Measurements from ENCODE around the gene YBX3.

YBX3 gene

GRCh38 chr12:10721651-10722501 is 1.2 kb downstream of the YBX3 start:
- DNase-seq: peak; percentile 92

- DNase-seq: no peak
Observed at GRCh38 chr12:10720974-10721650, 2.0 kb downstream of the YBX3 start.

GRCh38 chr12:10719482-10719881 is 3.6 kb downstream of the YBX3 start:
- no peak for DNase-seq

GRCh38 chr12:10718279-10718821 is 4.8 kb downstream of the YBX3 start:
- DNase-seq: peak; percentile 52

DNA sequence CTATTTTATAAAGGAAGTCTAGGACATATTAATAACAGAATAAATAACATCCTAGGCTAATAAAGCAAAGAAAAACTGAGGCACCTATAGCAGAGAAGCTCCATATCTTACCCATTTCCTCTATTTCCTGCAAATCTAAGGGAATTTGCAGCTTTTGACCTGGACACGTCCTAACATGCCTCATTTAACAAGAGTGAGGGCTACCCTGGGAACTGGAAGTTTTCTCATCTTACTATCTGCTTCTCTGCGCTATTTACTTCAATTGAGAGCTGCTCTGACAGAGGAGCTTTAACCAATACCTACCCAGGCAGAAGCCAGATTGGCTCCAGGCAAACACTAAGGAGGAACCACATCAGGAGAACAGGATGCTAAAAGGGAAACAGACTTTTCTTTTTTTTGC is 5.7 kb downstream of the YBX3 start:
- no peak for DNase-seq

- DNase-seq: peak; percentile 85
Observed at GRCh38 chr12:10716704-10717315, 6.3 kb downstream of the YBX3 start.

DNA sequence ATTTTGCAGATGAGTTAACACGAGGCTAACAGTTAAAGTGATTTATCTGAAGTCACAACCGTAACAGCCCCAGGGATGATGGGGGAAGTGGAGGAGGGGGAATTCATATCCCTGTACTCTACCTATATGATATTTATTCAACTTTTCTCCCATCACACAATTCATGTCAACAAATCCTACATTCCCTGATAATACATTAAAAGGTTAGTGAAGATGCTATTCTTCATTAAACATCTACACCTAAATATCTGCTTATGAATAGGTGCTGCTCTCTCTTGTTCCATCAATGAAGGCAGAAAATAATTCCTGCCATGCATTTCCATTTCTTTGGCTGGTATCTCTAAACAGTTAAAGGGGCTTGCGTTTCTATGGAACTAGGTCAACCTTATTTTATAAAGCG is 6.8 kb downstream of the YBX3 start:
- DNase-seq: no peak

DNA sequence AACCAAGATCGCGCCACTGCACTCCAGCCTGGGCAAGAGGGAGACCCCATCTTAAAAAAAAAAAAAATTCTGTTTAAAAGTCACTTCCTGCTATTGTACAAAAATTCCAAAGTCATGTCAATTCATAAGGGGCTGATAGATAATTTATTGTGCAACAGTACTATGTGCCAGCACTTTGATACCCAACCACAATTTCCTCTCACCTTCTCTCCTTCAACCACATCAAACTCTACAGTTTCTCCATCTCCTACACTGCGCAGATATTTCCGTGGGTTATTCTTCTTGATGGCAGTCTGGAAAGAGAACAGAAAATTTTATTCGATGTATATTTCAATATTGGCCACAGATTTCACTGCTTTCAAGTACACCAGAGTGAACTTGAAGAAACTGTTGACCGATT is 7.6 kb downstream of the YBX3 start:
- DNase-seq: no peak

- no peak for DNase-seq
Observed at GRCh38 chr12:10709808-10710207, 13.3 kb downstream of the YBX3 start.

GRCh38 chr12:10708862-10709261 is 14.3 kb downstream of the YBX3 start:
- no peak for DNase-seq

DNA sequence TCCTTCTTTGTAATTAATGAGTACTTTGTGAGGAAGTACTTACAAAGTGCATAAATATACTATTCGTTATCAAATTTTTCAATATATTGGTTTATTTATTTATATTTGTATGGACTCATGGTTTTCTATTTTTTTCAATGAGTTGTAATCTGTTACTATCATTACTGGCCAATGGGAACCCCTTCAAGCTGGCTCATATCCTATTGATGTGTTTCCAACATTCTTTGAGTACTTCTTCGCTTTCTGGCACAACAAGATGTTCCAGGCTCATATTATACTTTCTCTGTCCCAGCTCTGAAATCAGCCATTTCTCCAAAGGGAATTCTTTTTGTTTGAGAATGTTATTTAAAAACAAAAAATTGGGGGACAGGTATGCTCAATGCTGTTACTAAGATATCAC is 17.5 kb downstream of the YBX3 start:
- DNase-seq: no peak

DNA sequence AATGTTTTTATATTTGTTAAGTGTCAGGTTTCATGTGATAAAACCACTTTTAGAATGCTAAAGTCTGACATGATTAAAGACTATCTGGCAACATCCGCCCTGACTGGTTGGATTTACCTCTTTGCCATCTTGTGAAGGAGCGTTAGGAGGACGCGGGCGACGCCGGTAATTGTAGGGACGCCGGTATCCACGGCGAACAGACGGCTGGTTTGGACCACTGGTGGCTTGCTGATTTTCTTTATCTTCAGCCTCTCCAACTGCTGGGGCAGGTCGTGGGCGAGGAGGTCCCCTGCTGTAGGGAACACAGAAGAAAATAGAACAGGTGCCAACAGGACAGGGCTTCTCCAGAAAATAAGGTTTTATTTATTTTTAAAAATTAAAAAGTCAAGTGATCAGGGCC is 21.3 kb downstream of the YBX3 start:
- no peak for DNase-seq

DNA sequence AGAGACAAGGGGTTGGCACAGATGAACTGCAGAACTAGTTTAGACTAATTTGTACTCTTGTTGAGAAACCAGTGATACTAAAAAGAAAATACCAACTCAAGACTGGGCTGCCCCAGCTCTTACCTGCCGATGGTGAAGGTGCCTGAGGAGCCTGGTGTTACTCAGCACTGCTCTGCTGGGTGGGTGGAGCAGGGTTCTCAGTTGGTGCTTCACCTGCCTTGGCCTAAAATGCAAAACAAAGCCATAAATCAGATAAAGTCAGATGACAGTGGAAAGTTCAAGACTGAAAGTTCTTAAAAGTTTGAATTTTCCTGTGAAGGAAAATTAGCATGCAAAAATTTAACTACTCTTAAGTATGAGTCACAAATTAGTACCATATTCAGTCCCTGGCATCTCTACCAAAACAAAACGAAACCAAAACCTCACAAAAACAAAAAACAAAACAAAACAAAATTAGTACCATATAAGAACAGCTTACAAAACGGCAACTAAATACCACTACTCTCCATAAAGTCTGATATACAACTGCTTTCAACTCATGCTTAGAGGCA is 21.9 kb downstream of the YBX3 start:
- DNase-seq: no peak

DNA sequence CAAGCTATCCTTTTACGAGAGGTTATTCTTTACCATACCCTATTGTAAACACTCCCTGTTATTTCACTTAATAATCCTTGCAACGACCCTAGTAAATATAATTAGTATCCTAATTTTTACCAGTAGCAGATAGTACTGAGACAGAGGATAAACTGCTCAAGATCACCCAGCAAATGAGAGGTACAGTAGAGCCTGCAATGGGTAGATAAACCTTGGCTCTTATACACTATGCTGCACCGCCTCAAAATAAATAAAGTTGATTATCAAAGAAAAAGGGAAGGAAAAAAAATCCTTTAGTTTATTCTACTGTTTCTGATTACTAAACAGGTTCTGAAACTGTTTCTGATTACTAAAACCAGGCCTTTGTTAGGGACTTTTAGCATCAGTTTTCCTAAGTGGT is 22.5 kb downstream of the YBX3 start:
- no peak for DNase-seq

GRCh38 chr12:10697862-10698261 is 25.3 kb downstream of the YBX3 start:
- no peak for DNase-seq

- no peak for DNase-seq
Observed at GRCh38 chr12:10697156-10697555, 26.0 kb downstream of the YBX3 start.

GRCh38 chr12:10690906-10691305 is 32.2 kb downstream of the YBX3 start:
- no peak for DNase-seq

DNA sequence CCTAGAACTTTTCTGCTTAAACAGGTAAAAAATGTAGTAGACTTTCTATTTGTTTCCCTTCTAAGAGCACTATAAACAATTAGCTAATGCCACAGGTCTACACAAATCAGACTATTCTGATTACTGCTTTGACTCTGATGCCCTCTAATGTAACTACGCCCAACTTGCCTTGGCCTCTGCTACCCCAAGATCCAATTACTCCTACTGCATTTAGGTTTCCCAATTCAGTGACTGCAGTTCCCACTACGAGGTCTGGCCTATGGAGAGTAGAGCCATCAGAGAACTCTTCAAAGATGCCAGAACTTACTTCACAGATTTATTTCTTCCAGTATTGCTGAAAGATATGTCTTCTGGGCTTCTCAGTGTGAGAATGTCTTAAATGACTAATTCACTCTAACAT is 34.0 kb downstream of the YBX3 start:
- DNase-seq: no peak

DNA sequence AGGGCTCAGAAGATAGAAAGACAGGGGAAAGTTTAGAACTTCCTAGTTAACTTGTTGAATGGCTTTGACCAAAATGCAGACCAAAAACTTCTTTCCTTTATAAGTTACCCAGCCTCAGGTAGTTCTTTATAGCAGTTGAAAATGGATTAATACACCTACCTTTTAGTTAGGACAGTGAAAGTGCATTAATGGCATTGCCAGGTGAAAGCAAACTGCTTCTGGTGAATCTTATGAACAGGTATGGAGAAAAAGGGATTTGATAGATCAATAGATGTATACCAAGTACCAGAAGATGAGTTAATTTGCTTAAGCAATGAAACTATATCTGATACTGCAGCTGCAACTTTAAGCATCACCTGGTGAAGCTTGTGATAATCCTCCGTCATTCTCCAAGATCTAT is 35.1 kb downstream of the YBX3 start:
- no peak for DNase-seq

GRCh38 chr12:10673659-10674384 is 49.3 kb downstream of the YBX3 start, which contains the start of gene STYK1:
TSS of gene STYK1 (minus strand) at chr12:10674052. CDS start at chr12:10634618, 39,434 bp downstream.
- peak; percentile 28 for DNase-seq

GRCh38 chr12:10672231-10672868 is 50.8 kb downstream of the YBX3 start:
- DNase-seq: no peak

GRCh38 chr12:10669533-10669932 is 53.6 kb downstream of the YBX3 start:
- DNase-seq: no peak
